Measurements from ENCODE around the gene PRPF6. TPM values are rescaled to one million over a fixed set of nuclear protein-coding genes. Genes with fewer than 3 reads are reported as not detected.

PRPF6 gene
- total RNA-seq, 4 donors from 2014 or later: 70.7 to 93.0 (median 83.9) TPM

- Histone ChIP-seq H3K36me3 (peaks cover 15% of the 10 kb centered on the region), H3K4me3 (peak overlapping the region; percentile 81), H3K27me3 (peaks cover 3% of the 10 kb centered on the region), H3K27ac (peak overlapping the region; percentile 76), H3K9me3 (no peaks in the 10 kb centered on the region), H3K4me1 (peaks cover 59% of the 10 kb centered on the region)
- WGBS: 13% methylated on average over 4 of the region's 4 CpGs
- DNase-seq (ENCODE audit: low spot score in 2 of 2): no peak
- no peak for TF ChIP-seq EP300 (IDR thresholded peaks at IDR 0.05)
- no peak for TF ChIP-seq POLR2A (IDR thresholded peaks at IDR 0.05)
- no peak for TF ChIP-seq CTCF (IDR thresholded peaks at IDR 0.05)
- TF ChIP-seq POLR2AphosphoS5 (IDR thresholded peaks at IDR 0.05): no peak
Measured at GRCh38 chr20:64078934-64079272, 98.0 kb downstream of the PRPF6 start.

- TF ChIP-seq CTCF (IDR thresholded peaks at IDR 0.05) (no peak), POLR2A (IDR thresholded peaks at IDR 0.05) (no peak), POLR2AphosphoS5 (IDR thresholded peaks at IDR 0.05) (no peak), EP300 (IDR thresholded peaks at IDR 0.05) (no peak)
- 0% methylated on average over 21 of the region's 73 CpGs for WGBS
- H3K36me3 ChIP-seq: peaks cover 10% of the 10 kb centered on the region
- H3K9me3 ChIP-seq: no peaks in the 10 kb centered on the region
- peak within 1 kb of the TSS; percentile 76 for H3K27ac ChIP-seq
- peaks cover 59% of the 10 kb centered on the region for H3K4me1 ChIP-seq
- peak within 1 kb of the TSS; percentile 81 for H3K4me3 ChIP-seq
- peak in 1 of 2 donors; percentile 86 for DNase-seq (ENCODE audit: low spot score in 2 of 2)
- H3K27me3 ChIP-seq: peaks cover 8% of the 10 kb centered on the region
Measured at GRCh38 chr20:64079273-64080012, 98.5 kb downstream of the PRPF6 start, which contains the start of gene RGS19. Gene RGS19 (minus strand): TSS chr20:64079518. CDS start chr20:64076886, 2,632 bp downstream.

GRCh38 chr20:64080013-64080812 is 99.3 kb downstream of the PRPF6 start, which contains the start of gene OPRL1:
Gene OPRL1 (plus strand): TSS chr20:64080082. CDS start chr20:64092721, 12,639 bp downstream.
- Histone ChIP-seq H3K27ac (peak within 1 kb of the TSS; percentile 76), H3K27me3 (peaks cover 16% of the 10 kb centered on the region), H3K36me3 (peaks cover 4% of the 10 kb centered on the region), H3K4me1 (peaks cover 59% of the 10 kb centered on the region), H3K4me3 (peak within 1 kb of the TSS; percentile 81), H3K9me3 (no peaks in the 10 kb centered on the region)
- no peak for DNase-seq (ENCODE audit: low spot score in 2 of 2)
- no peak for TF ChIP-seq POLR2AphosphoS5 (IDR thresholded peaks at IDR 0.05)
- TF ChIP-seq EP300 (IDR thresholded peaks at IDR 0.05): no peak
- no peak for TF ChIP-seq CTCF (IDR thresholded peaks at IDR 0.05)
- no peak for TF ChIP-seq POLR2A (IDR thresholded peaks at IDR 0.05)
- 8% methylated on average over 17 of the region's 62 CpGs for WGBS

GRCh38 chr20:64080813-64081623 is 100.1 kb downstream of the PRPF6 start:
- 67% methylated on average over 12 of the region's 17 CpGs for WGBS
- Histone ChIP-seq H3K27me3 (peaks cover 17% of the 10 kb centered on the region), H3K4me1 (peaks cover 56% of the 10 kb centered on the region), H3K36me3 (peaks cover 4% of the 10 kb centered on the region), H3K9me3 (no peaks in the 10 kb centered on the region), H3K4me3 (peak overlapping the region; percentile 81), H3K27ac (no peak overlapping the region)
- DNase-seq (ENCODE audit: low spot score in 2 of 2): no peak
- TF ChIP-seq POLR2AphosphoS5 (IDR thresholded peaks at IDR 0.05) (no peak), CTCF (IDR thresholded peaks at IDR 0.05) (no peak), EP300 (IDR thresholded peaks at IDR 0.05) (no peak), POLR2A (IDR thresholded peaks at IDR 0.05) (no peak)

Data from suprapubic skin (tissue), 4 donors.